ENCODE results near the gene NPAS3. TPM values are rescaled to one million over a fixed set of nuclear protein-coding genes. Genes with fewer than 3 reads are reported as not detected.

The NPAS3 gene
- total RNA-seq, 6 experiments from 2014 or later: 0.11 to 0.83 (median 0.21) TPM; not detected in 2

DNA sequence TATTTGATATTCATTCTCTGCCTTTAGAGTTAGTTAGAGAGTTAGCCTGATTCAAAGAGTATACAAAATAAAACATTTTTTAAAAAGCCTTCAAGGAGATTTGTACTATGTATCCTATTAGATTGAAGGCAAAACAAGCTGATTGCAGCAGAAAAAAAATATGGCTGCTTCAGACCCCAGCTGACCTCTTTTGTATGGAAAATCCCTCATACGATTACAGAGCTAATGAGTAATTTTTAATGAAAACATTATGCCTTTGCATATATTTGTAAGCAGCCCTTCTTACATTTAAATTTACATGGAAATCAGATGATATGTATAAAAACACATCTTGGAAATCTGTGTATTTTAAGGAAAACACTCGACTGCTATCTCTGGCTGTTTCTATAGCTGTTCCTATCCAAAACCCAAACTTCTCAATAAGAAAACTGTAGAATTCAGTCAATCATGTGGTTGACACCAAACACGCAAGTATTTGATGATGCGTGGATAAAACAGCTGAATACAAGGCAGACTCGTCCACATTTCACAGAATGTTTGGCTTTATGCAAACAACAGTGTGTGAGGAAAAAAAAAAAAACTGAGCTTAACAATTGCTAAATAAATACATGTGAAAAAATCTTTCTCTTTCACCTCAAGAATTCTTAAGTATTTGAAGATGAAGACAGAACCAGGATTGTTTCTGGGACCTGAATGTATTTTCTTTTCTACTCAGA is 736.9 kb downstream of the NPAS3 start:
- WGBS (ENCODE audit: insufficient coverage, low coverage, low lambda C conversion rate, missing lambda C conversion rate): 44% methylated on average over 5 of the region's 5 CpGs
- H3K4me1 ChIP-seq: no peaks in the 10 kb centered on the region
- DNase-seq (no peak), ATAC-seq (no peak)
- intact Hi-C loops (cut with DNase I): no loop called here
- TF ChIP-seq POLR2A (IDR thresholded peaks at IDR 0.05): no peak
- TF ChIP-seq, protein P1, sequence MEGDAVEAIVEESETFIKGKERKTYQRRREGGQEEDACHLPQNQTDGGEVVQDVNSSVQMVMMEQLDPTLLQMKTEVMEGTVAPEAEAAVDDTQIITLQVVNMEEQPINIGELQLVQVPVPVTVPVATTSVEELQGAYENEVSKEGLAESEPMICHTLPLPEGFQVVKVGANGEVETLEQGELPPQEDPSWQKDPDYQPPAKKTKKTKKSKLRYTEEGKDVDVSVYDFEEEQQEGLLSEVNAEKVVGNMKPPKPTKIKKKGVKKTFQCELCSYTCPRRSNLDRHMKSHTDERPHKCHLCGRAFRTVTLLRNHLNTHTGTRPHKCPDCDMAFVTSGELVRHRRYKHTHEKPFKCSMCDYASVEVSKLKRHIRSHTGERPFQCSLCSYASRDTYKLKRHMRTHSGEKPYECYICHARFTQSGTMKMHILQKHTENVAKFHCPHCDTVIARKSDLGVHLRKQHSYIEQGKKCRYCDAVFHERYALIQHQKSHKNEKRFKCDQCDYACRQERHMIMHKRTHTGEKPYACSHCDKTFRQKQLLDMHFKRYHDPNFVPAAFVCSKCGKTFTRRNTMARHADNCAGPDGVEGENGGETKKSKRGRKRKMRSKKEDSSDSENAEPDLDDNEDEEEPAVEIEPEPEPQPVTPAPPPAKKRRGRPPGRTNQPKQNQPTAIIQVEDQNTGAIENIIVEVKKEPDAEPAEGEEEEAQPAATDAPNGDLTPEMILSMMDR (IDR thresholded peaks at IDR 0.05): no peak
- no peaks in the 10 kb centered on the region for H3K36me3 ChIP-seq
- no peaks in the 10 kb centered on the region for H3K9me3 ChIP-seq
- H3K27me3 ChIP-seq: peaks cover 0 to 4% of the 10 kb centered on the region in 2 donors
- H3K4me3 ChIP-seq: no peak overlapping the region
- H3K27ac ChIP-seq: no peak overlapping the region

DNA sequence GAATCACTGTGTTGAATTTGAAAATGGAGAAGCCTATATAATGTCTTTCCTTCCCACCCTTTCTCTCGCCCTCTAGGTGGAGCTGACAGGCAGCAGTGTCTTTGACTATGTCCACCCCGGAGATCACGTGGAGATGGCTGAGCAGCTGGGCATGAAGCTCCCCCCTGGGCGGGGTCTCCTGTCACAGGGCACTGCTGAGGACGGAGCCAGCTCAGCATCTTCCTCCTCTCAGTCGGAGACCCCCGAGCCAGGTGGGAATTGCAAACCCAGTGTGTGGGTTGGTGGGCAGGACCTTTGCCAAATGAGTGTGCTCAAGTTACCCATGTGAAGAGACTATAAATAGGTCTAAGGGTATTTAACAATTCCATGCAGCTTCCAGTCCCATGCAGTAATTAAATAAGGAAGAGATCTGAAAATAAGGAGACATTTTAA is 737.5 kb downstream of the NPAS3 start:
- DNase-seq (peak in 2 of 3 donors; percentile 25 to 45), ATAC-seq (peak; percentile 37 to 65 (median 51))
- WGBS (ENCODE audit: insufficient coverage, low coverage, low lambda C conversion rate, missing lambda C conversion rate): 30% methylated on average over 7 of the region's 7 CpGs
- TF ChIP-seq POLR2A (IDR thresholded peaks at IDR 0.05): no peak
- TF ChIP-seq, protein P1 (IDR thresholded peaks at IDR 0.05): peak in 1 of 4 donors; percentile 10
- no peak overlapping the region for H3K27ac ChIP-seq
- no peaks in the 10 kb centered on the region for H3K9me3 ChIP-seq
- H3K4me3 ChIP-seq: peak overlapping the region in 1 of 3 donors; percentile 16
- H3K36me3 ChIP-seq: no peaks in the 10 kb centered on the region
- peaks cover 0 to 4% of the 10 kb centered on the region in 2 donors for H3K27me3 ChIP-seq
- no peaks in the 10 kb centered on the region for H3K4me1 ChIP-seq
- intact Hi-C loops (cut with DNase I): no loop called here

DNA sequence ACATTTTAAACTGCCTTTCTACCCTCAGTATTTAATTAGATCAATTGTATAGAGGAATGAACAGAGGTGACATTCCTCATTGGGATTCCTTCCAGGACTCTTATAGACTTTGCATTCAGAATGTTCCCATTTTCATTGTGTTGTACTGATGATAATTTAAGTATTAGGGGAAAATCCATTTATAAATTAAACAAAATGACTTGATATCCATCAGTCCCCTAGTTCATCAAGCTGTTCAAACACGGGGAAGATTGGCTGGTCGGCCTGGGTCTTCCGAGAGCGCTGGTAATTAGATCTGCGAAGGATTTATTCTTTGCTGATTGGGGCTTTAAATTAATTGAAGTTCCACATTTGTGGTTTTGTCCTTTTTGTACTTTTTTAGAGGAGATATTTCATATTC is 738.2 kb downstream of the NPAS3 start:
- H3K4me3 ChIP-seq: no peak overlapping the region
- no peaks in the 10 kb centered on the region for H3K4me1 ChIP-seq
- intact Hi-C loops (cut with DNase I): no loop called here
- ATAC-seq (no peak), DNase-seq (no peak)
- H3K27me3 ChIP-seq: peaks cover 0 to 4% of the 10 kb centered on the region in 2 donors
- 63% methylated on average over 5 of the region's 5 CpGs for WGBS (ENCODE audit: insufficient coverage, low coverage, low lambda C conversion rate, missing lambda C conversion rate)
- H3K27ac ChIP-seq: no peak overlapping the region
- H3K36me3 ChIP-seq: no peaks in the 10 kb centered on the region
- no peaks in the 10 kb centered on the region for H3K9me3 ChIP-seq
- no peak for TF ChIP-seq POLR2A (IDR thresholded peaks at IDR 0.05)
- TF ChIP-seq, protein P1 (IDR thresholded peaks at IDR 0.05): no peak

DNA sequence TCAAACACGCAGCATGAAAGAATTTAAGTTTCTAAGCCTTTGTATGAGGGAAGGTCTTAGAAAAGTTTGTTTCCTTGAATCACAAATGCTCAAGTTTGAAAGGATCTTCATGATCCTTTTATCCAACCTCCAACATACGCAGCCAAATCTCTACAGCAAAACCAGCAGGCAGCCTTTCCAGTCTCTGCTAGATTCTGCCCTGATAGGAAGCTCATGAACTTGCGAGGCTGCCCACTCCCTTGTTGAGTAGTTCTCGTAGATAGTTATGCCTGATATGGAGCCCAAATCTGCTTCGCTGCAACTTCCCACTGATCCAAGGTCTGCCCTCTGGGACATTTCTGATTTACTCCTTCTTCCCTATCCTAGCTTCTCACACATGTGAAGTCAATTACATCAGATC is 739.3 kb downstream of the NPAS3 start:
- TF ChIP-seq, protein P1 (IDR thresholded peaks at IDR 0.05): no peak
- no peak for TF ChIP-seq POLR2A (IDR thresholded peaks at IDR 0.05)
- H3K27me3 ChIP-seq: peaks cover 0 to 4% of the 10 kb centered on the region in 2 donors
- intact Hi-C loops (cut with DNase I): no loop called here
- H3K27ac ChIP-seq: no peak overlapping the region
- no peak overlapping the region for H3K4me3 ChIP-seq
- no peaks in the 10 kb centered on the region for H3K36me3 ChIP-seq
- H3K9me3 ChIP-seq: no peaks in the 10 kb centered on the region
- WGBS (ENCODE audit: insufficient coverage, low coverage, low lambda C conversion rate, missing lambda C conversion rate): 54% methylated on average over 5 of the region's 5 CpGs
- DNase-seq (no peak), ATAC-seq (no peak)
- H3K4me1 ChIP-seq: no peaks in the 10 kb centered on the region
